GM12878 (cell line): ENCODE data around the gene CIPC.

ENCODE experiments used
- CBFB ChIP-seq: IDR thresholded peaks from 2 replicates; pipeline ENCODE4 v1.6.1; 2016; ENCODE audit warnings: antibody characterized with exemption, low read depth
- CREM ChIP-seq: IDR thresholded peaks from 2 replicates; pipeline ENCODE4 v1.6.1; 2014; ENCODE audit warnings: antibody characterized with exemption, low read depth
- CTCF ChIP-seq, 3 experiments: IDR thresholded peaks in 2 of 3; conservative IDR thresholded peaks in 1 of 3; 2 replicates each; pipeline ENCODE4 v1.5.1; 2011; ENCODE audit warnings: low read depth in 3 of 3, low read length in 3 of 3, mild to moderate bottlenecking in 3 of 3, control low read depth in 2 of 3, moderate library complexity in 2 of 3, inconsistent platforms in 1 of 3, mixed read lengths in 1 of 3; ENCODE audit not compliant: control insufficient read depth in 2 of 3, insufficient read depth in 1 of 3; ENCODE audit errors: extremely low read depth in 1 of 3
- ETV6 ChIP-seq, 2 experiments: fragments of 450-650 bp in 1 of 2; IDR thresholded peaks in 1 of 2; conservative IDR thresholded peaks in 1 of 2; 2 replicates each; pipeline ENCODE4 v1.6.1; 2014; ENCODE audit warnings: antibody characterized with exemption in 1 of 2, borderline replicate concordance in 1 of 2, low read depth in 1 of 2, mild to moderate bottlenecking in 1 of 2, moderate library complexity in 1 of 2
- FOXM1 ChIP-seq: IDR thresholded peaks from 2 replicates; pipeline ENCODE4 v1.6.1; 2012; ENCODE audit warnings: low read depth, mild to moderate bottlenecking, inconsistent platforms, low read length, moderate library complexity
- POLR2A ChIP-seq: IDR thresholded peaks from 2 replicates; pipeline ENCODE4 v1.6.1; 2011; ENCODE audit warnings: low read depth, mild to moderate bottlenecking, low read length
- POLR2AphosphoS5 ChIP-seq: IDR thresholded peaks from 2 replicates; pipeline ENCODE4 v1.6.1; 2011; ENCODE audit warnings: mild to moderate bottlenecking, low read length, inconsistent platforms
- REST ChIP-seq: IDR thresholded peaks from 2 replicates; pipeline ENCODE4 v1.6.1; 2012; ENCODE audit warnings: mild to moderate bottlenecking, low read depth, low read length
- TCF7 ChIP-seq: IDR thresholded peaks from 2 replicates; pipeline ENCODE4 v1.6.1; 2014; ENCODE audit warnings: antibody characterized with exemption, borderline replicate concordance
- WRNIP1 ChIP-seq: IDR thresholded peaks from 2 replicates; pipeline ENCODE4 v1.6.1; 2011; ENCODE audit warnings: low read depth, low read length, improper control_type of control experiment, borderline replicate concordance
- ZBED1 ChIP-seq: IDR thresholded peaks from 2 replicates; pipeline ENCODE4 v1.6.1; 2016; ENCODE audit warnings: borderline replicate concordance
- ZNF207 ChIP-seq: fragments of 450-650 bp; IDR thresholded peaks from 2 replicates; pipeline ENCODE4 v1.6.1; 2014; ENCODE audit warnings: antibody characterized with exemption, mild to moderate bottlenecking, borderline replicate concordance
- ZNF274 ChIP-seq: IDR thresholded peaks from one replicate; pipeline ENCODE4 v1.8.0; 2011; ENCODE audit not compliant: insufficient read length, insufficient read depth

- no peak for TF ChIP-seq ZNF207
- no peak for TF ChIP-seq CTCF (IDR thresholded peaks at IDR 0.05 in 2 of 3, conservative IDR thresholded peaks at IDR 0.05 in 1 of 3; ENCODE audit: control insufficient read depth in 2 of 3, extremely low read depth in 1 of 3, insufficient read depth in 1 of 3, low read depth in 3 of 3, low read length in 3 of 3)
- no peak for TF ChIP-seq ZNF274
- no peak for TF ChIP-seq FOXM1
- TF ChIP-seq ETV6 (conservative IDR thresholded peaks at IDR 0.05 in 1 of 2, IDR thresholded peaks at IDR 0.05 in 1 of 2; ENCODE audit: borderline replicate concordance in 1 of 2, low read depth in 1 of 2): no peak
- no peak for TF ChIP-seq CBFB
- no peak for TF ChIP-seq ZBED1
- no peak for TF ChIP-seq POLR2A
- no peak for TF ChIP-seq REST
- TF ChIP-seq TCF7: no peak
- TF ChIP-seq POLR2AphosphoS5: no peak
- TF ChIP-seq WRNIP1: no peak
- TF ChIP-seq CREM: no peak
These were observed 13.0 kb downstream of the CIPC start for GRCh38 chr14:77111021-77111420.
